Measurements from ENCODE around the gene BLOC1S3.

DNA sequence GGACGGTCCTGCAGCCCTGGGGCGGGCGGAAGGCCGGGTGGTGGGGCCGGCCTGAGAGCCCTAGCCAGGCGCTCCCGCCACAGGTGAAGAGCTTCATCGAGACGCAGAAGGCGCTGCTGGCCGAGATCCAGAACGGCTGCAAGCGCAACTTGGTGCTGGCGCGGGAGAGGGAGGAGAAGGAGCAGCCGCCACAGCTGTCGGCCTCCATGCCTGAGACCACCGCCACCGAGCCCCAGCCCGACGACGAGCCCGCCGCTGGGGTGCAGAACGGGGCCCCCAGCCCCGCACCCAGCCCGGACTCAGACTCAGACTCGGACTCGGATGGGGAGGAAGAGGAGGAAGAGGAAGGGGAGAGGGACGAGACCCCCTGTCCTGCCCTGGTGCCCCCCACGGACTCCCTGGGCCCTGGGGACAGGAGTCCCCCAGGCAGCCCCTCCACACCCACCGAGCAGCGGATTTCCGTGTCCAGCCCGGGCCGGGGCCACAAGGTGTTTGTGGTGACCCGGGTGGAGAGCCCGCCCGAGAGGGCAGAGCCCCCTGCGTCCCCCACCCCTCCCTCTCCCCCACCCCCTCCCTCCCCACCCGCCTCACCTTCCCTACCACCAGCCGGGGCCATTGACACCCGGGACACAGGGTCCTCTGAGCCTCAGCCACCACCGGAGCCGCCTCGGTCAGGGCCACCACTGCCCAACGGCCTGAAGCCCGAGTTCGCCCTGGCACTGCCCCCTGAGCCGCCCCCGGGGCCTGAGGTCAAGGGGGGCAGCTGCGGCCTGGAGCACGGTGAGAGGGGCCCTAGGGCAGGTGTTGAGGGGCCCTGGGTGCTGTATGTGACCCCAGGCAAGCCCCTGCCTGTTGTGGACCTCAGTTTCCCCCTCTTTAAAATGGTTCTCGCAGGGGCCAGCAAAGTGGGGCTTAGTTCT, 33.1 kb upstream of the BLOC1S3 start:
- TF ChIP-seq, protein P1, sequence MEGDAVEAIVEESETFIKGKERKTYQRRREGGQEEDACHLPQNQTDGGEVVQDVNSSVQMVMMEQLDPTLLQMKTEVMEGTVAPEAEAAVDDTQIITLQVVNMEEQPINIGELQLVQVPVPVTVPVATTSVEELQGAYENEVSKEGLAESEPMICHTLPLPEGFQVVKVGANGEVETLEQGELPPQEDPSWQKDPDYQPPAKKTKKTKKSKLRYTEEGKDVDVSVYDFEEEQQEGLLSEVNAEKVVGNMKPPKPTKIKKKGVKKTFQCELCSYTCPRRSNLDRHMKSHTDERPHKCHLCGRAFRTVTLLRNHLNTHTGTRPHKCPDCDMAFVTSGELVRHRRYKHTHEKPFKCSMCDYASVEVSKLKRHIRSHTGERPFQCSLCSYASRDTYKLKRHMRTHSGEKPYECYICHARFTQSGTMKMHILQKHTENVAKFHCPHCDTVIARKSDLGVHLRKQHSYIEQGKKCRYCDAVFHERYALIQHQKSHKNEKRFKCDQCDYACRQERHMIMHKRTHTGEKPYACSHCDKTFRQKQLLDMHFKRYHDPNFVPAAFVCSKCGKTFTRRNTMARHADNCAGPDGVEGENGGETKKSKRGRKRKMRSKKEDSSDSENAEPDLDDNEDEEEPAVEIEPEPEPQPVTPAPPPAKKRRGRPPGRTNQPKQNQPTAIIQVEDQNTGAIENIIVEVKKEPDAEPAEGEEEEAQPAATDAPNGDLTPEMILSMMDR (IDR thresholded peaks at IDR 0.05): no peak
- no peak for TF ChIP-seq ZFX (IDR thresholded peaks at IDR 0.05; ENCODE audit: borderline replicate concordance)
